ENCODE results near the gene RHBDL1. TPM values are rescaled to one million over a fixed set of nuclear protein-coding genes. Genes with fewer than 3 reads are reported as not detected.

Gene RHBDL1
- total RNA-seq, 2 donors from 2014 or later = 3.5 to 5.8 TPM

GRCh38 chr16:641326-642188 lies 33.9 kb upstream of the RHBDL1 start, which contains the start of gene MCRIP2:
MCRIP2 (plus strand) TSS chr16:641828; CDS start chr16:641992, 164 bp downstream.
- Mint-ChIP-seq H3K36me3 (ENCODE audit: insufficient read depth in 2 of 2) (no peaks in the 10 kb centered on the region), H3K9me3 (no peaks in the 10 kb centered on the region), H3K4me3 (peak within 1 kb of the TSS; percentile 79 to 80), H3K27ac (no peak within 1 kb of the TSS), H3K27me3 (ENCODE audit: low read depth) (no peaks in the 10 kb centered on the region), H3K4me1 (ENCODE audit: low read depth) (peaks cover 26% of the 10 kb centered on the region)
- ATAC-seq (replicated peaks in 1 of 2) (peak; percentile 69 to 73), DNase-seq (peak; percentile 87)

- Mint-ChIP-seq H3K4me3 (peak overlapping the region; percentile 79 to 80), H3K36me3 (ENCODE audit: insufficient read depth in 2 of 2) (no peaks in the 10 kb centered on the region), H3K27ac (no peak overlapping the region), H3K9me3 (no peaks in the 10 kb centered on the region), H3K27me3 (ENCODE audit: low read depth) (no peaks in the 10 kb centered on the region), H3K4me1 (ENCODE audit: low read depth) (peaks cover 23% of the 10 kb centered on the region)
- peak; percentile 47 to 56 for DNase-seq
- ATAC-seq (replicated peaks in 1 of 2) = peak; percentile 43 to 56
Observed at GRCh38 chr16:642189-643049, 33.1 kb upstream of the RHBDL1 start.

GRCh38 chr16:643050-643368 lies 32.5 kb upstream of the RHBDL1 start:
- Mint-ChIP-seq H3K36me3 (ENCODE audit: insufficient read depth in 2 of 2) (no peaks in the 10 kb centered on the region), H3K27ac (no peak overlapping the region)
- ATAC-seq (replicated peaks in 1 of 2) = no peak

GRCh38 chr16:644556-644955 lies 30.9 kb upstream of the RHBDL1 start:
- no peaks in the 10 kb centered on the region for H3K9me3 Mint-ChIP-seq
- peak overlapping the region; percentile 58 to 79 for H3K4me3 Mint-ChIP-seq
- peaks cover 22% of the 10 kb centered on the region for H3K4me1 Mint-ChIP-seq (ENCODE audit: low read depth)
- ATAC-seq (replicated peaks in 1 of 2) = no peak
- DNase-seq = no peak
- no peaks in the 10 kb centered on the region for H3K27me3 Mint-ChIP-seq (ENCODE audit: low read depth)
- no peak overlapping the region for H3K27ac Mint-ChIP-seq
- H3K36me3 Mint-ChIP-seq (ENCODE audit: insufficient read depth in 2 of 2) = no peaks in the 10 kb centered on the region

More at GRCh38 chr16:643050-643368, 32.5 kb upstream of the RHBDL1 start:
- H3K9me3 Mint-ChIP-seq = no peaks in the 10 kb centered on the region
- no peaks in the 10 kb centered on the region for H3K27me3 Mint-ChIP-seq (ENCODE audit: low read depth)
- DNase-seq = no peak
- H3K4me3 Mint-ChIP-seq = peak overlapping the region; percentile 79 to 80
- peaks cover 26% of the 10 kb centered on the region for H3K4me1 Mint-ChIP-seq (ENCODE audit: low read depth)

GRCh38 chr16:645852-646678 lies 29.4 kb upstream of the RHBDL1 start:
- DNase-seq (no peak), ATAC-seq (replicated peaks in 1 of 2) (no peak)
- no peaks in the 10 kb centered on the region for H3K27me3 Mint-ChIP-seq (ENCODE audit: low read depth)
- H3K4me1 Mint-ChIP-seq (ENCODE audit: low read depth) = peaks cover 22% of the 10 kb centered on the region
- H3K27ac Mint-ChIP-seq = no peak overlapping the region
- no peak overlapping the region for H3K4me3 Mint-ChIP-seq
- no peaks in the 10 kb centered on the region for H3K36me3 Mint-ChIP-seq (ENCODE audit: insufficient read depth in 2 of 2)
- no peaks in the 10 kb centered on the region for H3K9me3 Mint-ChIP-seq

GRCh38 chr16:646679-647172 lies 28.7 kb upstream of the RHBDL1 start:
- ATAC-seq (replicated peaks in 1 of 2) (no peak), DNase-seq (no peak)
- H3K9me3 Mint-ChIP-seq = no peaks in the 10 kb centered on the region
- no peaks in the 10 kb centered on the region for H3K27me3 Mint-ChIP-seq (ENCODE audit: low read depth)
- H3K27ac Mint-ChIP-seq = no peak overlapping the region
- peaks cover 22% of the 10 kb centered on the region for H3K4me1 Mint-ChIP-seq (ENCODE audit: low read depth)
- no peak overlapping the region for H3K4me3 Mint-ChIP-seq
- H3K36me3 Mint-ChIP-seq (ENCODE audit: insufficient read depth in 2 of 2) = no peaks in the 10 kb centered on the region

- Mint-ChIP-seq H3K27me3 (ENCODE audit: low read depth) (no peaks in the 10 kb centered on the region), H3K27ac (no peak overlapping the region), H3K9me3 (no peaks in the 10 kb centered on the region), H3K36me3 (ENCODE audit: insufficient read depth in 2 of 2) (no peaks in the 10 kb centered on the region), H3K4me3 (no peak overlapping the region), H3K4me1 (ENCODE audit: low read depth) (peaks cover 22% of the 10 kb centered on the region)
- DNase-seq = no peak
- ATAC-seq (replicated peaks in 1 of 2) = no peak
Observed at GRCh38 chr16:647173-647902, 28.1 kb upstream of the RHBDL1 start.

- no peak overlapping the region for H3K27ac Mint-ChIP-seq
- DNase-seq = peak; percentile 55 to 61
- peak in 1 of 2 donors; percentile 24 for ATAC-seq (replicated peaks in 1 of 2)
Observed at GRCh38 chr16:648071-648780, 27.2 kb upstream of the RHBDL1 start.

GRCh38 chr16:648781-649589 lies 26.5 kb upstream of the RHBDL1 start, which contains the start of gene WDR90:
WDR90 (plus strand) TSS chr16:649365; CDS start chr16:649417, 52 bp downstream.
- Mint-ChIP-seq H3K4me1 (ENCODE audit: low read depth) (peaks cover 10% of the 10 kb centered on the region), H3K27ac (no peak within 1 kb of the TSS), H3K36me3 (ENCODE audit: insufficient read depth in 2 of 2) (no peaks in the 10 kb centered on the region), H3K4me3 (peak within 1 kb of the TSS; percentile 84 to 88), H3K9me3 (no peaks in the 10 kb centered on the region), H3K27me3 (ENCODE audit: low read depth) (no peaks in the 10 kb centered on the region)
- ATAC-seq (replicated peaks in 1 of 2) = peak; percentile 95 to 96
- peak; percentile 92 to 96 for DNase-seq

More at GRCh38 chr16:648071-648780, 27.2 kb upstream of the RHBDL1 start:
- Mint-ChIP-seq H3K4me3 (peak overlapping the region; percentile 82 to 88), H3K27me3 (ENCODE audit: low read depth) (no peaks in the 10 kb centered on the region), H3K36me3 (ENCODE audit: insufficient read depth in 2 of 2) (no peaks in the 10 kb centered on the region), H3K9me3 (no peaks in the 10 kb centered on the region), H3K4me1 (ENCODE audit: low read depth) (peaks cover 17% of the 10 kb centered on the region)

GRCh38 chr16:649631-650030 lies 25.8 kb upstream of the RHBDL1 start:
- no peaks in the 10 kb centered on the region for H3K36me3 Mint-ChIP-seq (ENCODE audit: insufficient read depth in 2 of 2)
- no peak overlapping the region for H3K27ac Mint-ChIP-seq
- DNase-seq (peak in 1 of 2 donors; percentile 25), ATAC-seq (replicated peaks in 1 of 2) (peak; percentile 26)
- H3K27me3 Mint-ChIP-seq (ENCODE audit: low read depth) = no peaks in the 10 kb centered on the region
- no peaks in the 10 kb centered on the region for H3K9me3 Mint-ChIP-seq
- peak overlapping the region; percentile 78 to 84 for H3K4me3 Mint-ChIP-seq
- peaks cover 6% of the 10 kb centered on the region for H3K4me1 Mint-ChIP-seq (ENCODE audit: low read depth)

- Mint-ChIP-seq H3K9me3 (no peaks in the 10 kb centered on the region), H3K4me3 (no peak overlapping the region), H3K27ac (no peak overlapping the region), H3K27me3 (ENCODE audit: low read depth) (no peaks in the 10 kb centered on the region), H3K4me1 (ENCODE audit: low read depth) (peaks cover 6% of the 10 kb centered on the region), H3K36me3 (ENCODE audit: insufficient read depth in 2 of 2) (no peaks in the 10 kb centered on the region)
- ATAC-seq (replicated peaks in 1 of 2) (no peak), DNase-seq (no peak)
Observed at GRCh38 chr16:651844-652243, 23.6 kb upstream of the RHBDL1 start.
